Testis (tissue), 2 donors: ENCODE data around the gene NPAT.

ENCODE experiments used
- POLR2A ChIP-seq: fragments of 450-650 bp; IDR thresholded peaks from one replicate; pipeline ENCODE4 v1.6.1; 2017; ENCODE audit warnings: antibody characterized with exemption, mild to moderate bottlenecking, moderate library complexity
- TF ChIP-seq, protein P1 (sequence below), 3 experiments: fragments of 450-650 bp in 2 of 3; fragments of 200-600 bp in 1 of 3; sonication (generic) in 1 of 3; IDR thresholded peaks; one replicate each; pipeline ENCODE4 v1.5.1; 2016 to 2019; ENCODE audit warnings: antibody characterized with exemption in 3 of 3, mild to moderate bottlenecking in 2 of 3, moderate library complexity in 1 of 3

DNA sequence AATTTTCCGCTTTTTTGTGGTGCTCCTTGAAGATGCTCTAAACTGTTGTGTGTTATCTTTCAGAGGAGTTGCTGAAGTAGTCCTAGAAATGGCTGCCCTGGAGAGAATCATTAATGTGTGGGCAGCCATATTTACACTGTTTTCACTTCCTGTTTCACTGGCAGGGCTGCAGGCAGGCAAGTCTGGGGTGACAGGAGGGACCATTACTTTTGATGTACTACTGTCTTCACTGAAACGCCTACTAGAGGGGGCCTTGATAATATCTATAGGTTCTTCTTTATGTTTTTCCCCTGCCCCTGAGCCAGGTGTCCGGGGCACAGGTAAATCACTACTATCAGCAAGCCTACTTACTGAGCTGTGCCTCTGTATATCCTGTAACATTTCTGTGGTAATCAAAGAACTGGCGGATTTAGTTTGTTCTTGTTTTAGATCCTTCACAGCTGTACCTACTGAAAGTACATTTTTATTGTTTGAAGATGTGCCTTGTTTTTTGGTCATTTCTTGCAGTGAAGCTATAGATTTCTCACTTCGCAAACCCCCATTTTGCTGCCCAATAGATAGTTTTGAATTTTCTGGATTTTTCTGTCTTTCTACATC lies 61.4 kb downstream of the NPAT start:
- TF ChIP-seq, protein P1, sequence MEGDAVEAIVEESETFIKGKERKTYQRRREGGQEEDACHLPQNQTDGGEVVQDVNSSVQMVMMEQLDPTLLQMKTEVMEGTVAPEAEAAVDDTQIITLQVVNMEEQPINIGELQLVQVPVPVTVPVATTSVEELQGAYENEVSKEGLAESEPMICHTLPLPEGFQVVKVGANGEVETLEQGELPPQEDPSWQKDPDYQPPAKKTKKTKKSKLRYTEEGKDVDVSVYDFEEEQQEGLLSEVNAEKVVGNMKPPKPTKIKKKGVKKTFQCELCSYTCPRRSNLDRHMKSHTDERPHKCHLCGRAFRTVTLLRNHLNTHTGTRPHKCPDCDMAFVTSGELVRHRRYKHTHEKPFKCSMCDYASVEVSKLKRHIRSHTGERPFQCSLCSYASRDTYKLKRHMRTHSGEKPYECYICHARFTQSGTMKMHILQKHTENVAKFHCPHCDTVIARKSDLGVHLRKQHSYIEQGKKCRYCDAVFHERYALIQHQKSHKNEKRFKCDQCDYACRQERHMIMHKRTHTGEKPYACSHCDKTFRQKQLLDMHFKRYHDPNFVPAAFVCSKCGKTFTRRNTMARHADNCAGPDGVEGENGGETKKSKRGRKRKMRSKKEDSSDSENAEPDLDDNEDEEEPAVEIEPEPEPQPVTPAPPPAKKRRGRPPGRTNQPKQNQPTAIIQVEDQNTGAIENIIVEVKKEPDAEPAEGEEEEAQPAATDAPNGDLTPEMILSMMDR (IDR thresholded peaks at IDR 0.05): no peak
- no peak for TF ChIP-seq POLR2A
